Mucosa of gallbladder (tissue), 1 donor: ENCODE data around the gene CPAMD8. TPM values are rescaled to one million over a fixed set of nuclear protein-coding genes. Genes with fewer than 3 reads are reported as not detected.
"Not testable (repeated sequence)": the region's sequence is repeated elsewhere in the genome, so short reads cannot be mapped to it uniquely, and the experiment has no call there.

Experiments
- DNase-seq: peaks from one replicate; pipeline ENCODE4 v3.0.0-alpha.2; 2020; ENCODE audit warnings: low spot score
- total RNA-seq: library from RNA; stranded (reverse); gene quantifications from one replicate; pipeline ENCODE4 v1.2.1, GENCODE V29; 2021
- donor health status: DM: no; HTN: no; CAD: no.

Gene CPAMD8
- total RNA-seq, 1 donor from 2014 or later: 2.9 TPM

DNA sequence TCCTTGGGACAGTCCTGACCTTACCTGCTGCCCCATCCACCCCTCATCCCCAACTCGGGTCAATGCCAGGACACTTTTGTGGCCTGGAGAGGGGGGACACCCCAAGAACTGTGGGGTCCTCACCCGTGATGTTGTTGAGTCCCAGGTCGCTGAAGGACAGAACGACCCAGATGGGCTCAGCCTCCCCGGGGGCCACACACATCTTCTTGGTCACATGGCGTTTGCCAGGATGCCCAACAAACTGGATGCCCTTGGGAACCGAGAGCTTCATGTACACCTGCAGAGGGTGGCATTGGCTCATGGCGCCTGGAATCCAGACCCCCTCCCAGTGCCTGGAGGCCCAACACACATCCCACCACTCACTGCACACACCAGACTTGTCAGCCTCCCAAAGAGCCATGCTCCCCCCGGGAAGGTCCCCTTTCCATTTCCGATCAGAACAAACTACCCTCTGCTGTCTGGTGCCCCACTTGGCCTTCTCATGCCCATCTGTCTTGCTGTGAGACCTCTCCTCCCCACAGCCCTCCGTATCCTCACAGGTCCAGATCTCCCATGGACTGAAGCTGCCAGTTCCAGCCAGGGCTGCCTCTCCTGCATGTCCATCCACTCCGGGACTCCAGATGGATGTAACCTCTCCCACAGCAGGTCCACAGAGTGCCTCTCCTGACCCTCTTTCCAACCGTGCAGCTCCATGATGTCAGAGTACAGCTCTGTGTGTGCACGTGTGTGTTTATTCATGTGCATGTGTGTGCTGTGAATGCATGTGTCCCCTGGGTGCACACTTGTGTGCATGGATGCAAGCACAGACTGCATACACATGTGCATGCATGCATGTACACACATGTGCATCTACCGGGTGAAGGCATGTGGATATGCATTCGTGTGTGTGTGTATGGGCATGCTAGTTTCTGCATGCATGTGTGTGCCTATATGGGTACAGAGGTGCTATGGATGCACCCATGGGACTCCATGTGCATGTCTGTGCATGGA lies 79.4 kb downstream of the CPAMD8 start:
- DNase-seq: no peak

DNA sequence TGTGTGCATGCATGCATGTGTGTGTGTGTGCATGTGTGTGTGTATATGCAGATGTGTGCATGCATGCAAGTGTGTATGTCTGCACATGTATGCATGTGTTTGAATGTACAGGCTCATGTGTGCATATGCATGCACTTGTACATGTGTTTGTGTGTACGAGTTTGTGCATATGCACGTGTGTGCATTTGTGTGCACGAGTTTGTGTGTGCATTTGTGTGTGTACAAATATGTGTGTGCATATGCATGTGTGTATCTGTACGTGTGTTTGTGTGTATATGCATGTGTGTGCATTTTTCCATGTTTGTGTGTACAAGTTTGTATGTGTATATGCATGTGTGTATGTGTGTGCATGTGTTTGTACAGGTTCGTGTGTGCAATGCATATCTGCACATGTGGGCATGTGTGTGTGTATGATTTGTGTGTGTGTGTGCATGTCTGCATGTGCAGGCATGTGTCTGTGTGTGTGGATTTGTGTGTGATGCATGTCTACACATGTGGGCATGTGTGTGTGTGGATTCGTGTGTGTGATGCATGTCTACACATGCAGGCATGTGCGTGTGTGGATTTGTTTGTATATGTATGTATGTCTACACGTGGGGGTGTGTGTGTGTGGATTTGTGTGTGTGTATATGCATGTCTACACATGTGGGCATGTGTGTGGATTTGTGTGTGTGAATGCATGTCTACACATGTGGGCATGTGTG lies 80.7 kb downstream of the CPAMD8 start:
- no peak for DNase-seq

DNA sequence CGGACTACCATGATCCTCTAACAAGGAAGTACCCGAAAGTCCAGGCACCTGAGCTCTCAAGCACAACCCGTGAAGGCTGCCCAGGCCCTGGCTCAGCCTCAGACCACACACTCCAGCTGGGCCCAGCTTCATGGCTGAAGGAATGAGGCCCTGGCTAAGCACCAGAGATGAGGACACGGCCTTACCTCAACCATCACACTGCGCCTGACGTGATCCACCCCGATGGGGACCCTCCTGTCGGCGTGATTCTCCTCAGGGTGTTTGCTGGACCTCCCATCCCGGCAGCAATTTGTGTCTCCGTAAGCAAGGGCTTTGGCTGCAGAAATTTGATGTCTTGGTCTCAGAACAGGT lies 81.3 kb downstream of the CPAMD8 start:
- no peak for DNase-seq

DNA sequence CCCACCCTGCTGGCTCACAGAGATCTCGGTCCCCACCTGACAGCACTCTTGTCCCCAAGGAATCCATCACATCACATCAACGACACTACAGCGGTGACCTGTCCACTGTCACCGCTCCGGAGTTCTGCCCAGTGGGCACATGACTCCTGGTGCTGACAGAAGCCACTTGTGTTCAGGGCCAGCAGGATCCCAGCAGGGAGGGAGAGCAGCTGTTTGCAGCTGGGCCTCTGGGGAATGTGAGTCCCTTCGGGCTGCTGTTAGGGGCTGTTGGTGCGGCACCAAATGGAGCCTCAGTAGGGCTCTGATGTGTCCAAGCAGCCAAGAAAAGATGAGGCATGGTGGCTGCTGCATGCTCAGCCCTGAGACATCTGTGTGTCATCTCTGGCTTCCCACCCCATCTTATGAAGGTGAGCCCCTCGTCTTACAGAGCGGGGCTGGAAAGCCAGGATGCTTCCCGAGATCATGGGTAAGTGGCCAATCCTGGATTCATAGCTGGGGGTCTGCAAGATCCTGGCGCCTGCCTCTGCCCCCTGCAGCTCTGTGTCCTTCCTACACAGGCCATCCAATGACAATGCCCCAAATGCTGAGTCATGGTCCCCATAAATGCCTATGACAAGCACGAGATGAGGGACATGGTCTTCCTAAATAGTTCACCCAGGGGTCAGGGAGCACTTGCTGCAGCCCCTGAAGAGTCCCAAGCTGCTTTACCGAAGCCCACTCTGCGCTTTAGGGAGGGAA lies 81.8 kb downstream of the CPAMD8 start:
- no peak for DNase-seq

DNA sequence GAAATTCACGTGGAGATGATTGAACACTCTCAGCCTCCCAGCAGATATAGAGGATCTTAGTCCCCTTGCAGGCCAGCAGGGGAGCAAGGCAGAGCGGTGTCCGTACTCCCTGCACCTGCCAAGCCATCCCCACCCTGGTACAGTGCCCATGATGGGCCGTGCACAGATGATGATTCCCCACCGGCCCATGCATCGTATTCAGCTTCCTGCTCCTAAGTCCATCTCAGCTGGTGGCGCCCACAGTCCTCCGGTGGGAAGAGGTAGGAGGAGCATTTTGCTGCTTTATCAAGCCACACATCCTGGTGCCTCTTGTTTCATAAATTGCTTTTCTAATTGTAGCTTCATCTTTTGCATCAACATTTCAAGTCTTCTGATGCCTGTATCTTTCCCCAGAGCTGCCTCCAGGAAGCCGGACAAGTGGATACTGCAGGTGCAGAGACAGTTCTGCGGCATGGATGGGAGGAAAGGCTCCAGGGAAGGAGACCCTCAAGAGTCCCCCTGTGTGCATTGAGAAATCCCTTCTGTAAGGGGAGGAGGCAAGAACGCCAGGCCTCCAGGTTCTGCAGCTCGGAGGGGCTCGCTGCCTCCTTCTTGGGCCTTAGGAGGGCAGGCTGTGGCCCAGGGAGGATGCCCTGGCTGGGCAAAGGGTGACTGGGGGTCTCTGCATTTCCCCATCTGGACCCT lies 82.5 kb downstream of the CPAMD8 start:
- DNase-seq: no peak

DNA sequence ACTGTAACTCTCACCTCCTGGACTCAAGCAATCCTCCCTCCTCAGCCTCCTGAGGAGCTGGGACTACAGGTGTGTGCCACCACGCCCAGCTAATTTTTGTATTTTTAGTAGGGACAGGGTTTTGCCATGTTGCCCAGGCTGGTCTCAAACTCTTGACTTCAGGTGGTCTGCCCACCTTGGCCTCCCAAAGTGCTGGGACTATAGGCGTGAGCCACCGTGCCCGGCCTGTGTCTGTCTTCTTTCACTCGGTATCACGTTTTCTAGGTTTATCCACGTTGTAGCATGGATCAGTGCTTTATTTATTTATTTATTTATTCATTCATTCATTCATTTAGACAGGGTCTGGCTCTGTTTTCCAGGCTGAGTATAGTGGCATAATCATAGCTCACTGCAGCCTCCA lies 83.5 kb downstream of the CPAMD8 start:
- DNase-seq: not testable (repeated sequence)

DNA sequence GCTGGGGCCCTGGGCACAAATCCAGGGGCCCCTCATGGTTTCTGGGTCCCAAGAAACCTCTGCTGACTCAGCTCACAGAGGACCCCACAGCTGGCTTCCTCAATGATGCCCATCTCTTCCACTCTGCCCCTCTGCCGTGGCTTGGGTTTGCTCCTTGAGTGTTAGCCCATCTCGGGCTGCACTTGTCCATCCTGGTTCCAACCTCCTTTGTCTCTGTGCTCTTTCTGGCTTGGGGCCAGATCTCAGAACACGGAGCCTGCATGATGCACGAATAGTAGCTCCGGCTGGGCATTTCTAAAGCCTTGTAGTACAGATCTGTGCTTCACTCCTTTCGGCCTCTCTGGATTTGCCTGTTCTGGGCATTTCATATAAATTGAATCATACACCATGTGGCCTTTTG lies 84.0 kb downstream of the CPAMD8 start:
- no peak for DNase-seq

DNA sequence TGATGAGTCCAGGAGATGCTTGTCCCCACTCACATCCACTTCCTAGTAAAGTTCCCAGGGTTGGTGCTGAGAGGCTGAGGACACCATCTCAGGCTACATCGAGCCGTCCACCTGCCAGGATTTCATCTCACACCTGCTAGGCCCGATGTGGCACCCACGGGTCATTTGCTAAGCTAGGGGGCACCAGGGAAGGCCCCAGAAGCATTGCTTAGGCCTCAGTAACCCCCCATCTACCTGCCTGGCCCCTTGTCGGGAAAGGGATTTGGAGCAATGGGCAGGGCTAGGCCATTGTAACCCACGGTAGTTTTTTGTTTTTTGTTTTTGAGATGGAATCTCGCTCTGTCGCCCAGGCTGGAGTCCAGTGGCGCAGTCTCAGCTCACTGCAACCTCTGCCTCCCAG lies 86.0 kb downstream of the CPAMD8 start:
- no peak for DNase-seq

DNA sequence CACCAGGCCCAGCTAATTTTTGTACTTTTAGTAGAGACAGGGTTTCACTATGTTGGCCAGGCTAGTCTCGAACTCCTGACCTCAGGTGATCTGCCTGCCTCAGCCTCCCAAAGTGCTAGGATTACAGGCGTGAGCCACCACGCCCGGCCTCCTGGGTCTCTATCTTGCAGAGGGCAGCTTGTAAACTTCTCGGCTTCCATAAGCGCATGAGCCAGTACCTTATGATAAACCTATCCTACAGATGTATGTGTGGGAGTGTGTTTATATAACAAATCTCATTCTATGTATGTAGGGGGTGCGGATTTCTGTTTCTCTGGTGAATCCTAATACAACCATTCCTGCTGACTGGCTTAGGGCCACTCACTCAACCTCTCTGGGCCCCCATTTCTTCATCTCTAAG lies 86.5 kb downstream of the CPAMD8 start:
- not testable (repeated sequence) for DNase-seq

DNA sequence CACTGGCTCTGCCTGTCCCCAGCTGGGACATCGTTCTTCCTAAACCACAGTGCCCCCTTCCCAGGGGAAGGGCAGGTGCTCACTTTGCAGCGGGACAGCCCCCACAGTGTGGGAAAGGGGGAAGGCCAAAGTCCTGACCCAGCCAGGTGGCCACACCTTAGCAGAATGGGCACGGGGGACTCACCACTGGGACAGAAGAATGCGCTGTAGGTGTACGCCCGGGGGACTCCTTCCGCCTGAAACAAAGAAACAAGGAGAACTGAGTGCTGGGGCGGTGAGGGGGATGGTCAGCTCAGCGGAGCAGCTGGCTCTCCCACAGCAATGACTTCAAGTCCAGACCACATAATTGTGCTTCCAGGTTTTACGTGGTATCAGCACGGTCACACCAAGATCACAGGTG lies 88.4 kb downstream of the CPAMD8 start:
- no peak for DNase-seq

DNA sequence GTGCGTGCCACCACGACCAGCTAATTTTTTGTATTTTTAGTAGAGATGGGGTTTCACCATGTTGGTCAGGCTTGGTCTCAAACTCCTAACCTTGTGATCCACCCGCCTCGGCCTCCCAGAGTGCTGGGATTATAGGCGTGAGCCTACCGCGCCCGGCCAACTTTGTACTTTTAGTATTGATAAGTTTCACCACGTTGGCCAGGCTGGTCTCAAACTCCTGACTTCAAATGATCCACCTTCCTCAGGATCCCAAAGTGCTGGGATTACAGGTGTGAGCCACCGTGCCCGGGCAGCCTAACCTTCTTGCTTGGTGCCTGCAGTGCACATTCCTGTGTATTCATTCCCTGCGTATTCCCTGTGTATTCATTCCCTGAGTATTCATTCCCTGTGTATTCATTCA lies 88.8 kb downstream of the CPAMD8 start:
- DNase-seq: not testable (repeated sequence)

DNA sequence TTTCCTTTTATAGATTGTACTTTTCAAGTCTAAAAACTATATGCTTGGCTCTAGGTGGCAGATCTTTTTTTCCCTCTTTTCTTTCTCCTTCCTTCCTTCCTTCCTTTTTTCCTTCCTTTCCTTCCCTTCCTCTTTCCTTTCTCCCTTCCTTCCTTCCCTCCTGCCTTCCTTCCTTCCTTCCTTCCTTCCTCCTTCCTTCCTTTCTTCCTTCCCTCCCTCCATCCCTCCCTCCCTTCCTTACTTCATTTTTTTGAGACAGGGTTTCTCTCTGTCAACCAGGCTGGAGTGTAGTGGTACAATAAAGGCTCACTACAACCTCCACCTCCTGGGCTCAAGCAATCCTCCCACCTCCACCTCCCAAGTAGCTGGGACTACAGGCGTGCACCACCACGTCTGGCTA lies 89.7 kb downstream of the CPAMD8 start:
- DNase-seq: no peak

DNA sequence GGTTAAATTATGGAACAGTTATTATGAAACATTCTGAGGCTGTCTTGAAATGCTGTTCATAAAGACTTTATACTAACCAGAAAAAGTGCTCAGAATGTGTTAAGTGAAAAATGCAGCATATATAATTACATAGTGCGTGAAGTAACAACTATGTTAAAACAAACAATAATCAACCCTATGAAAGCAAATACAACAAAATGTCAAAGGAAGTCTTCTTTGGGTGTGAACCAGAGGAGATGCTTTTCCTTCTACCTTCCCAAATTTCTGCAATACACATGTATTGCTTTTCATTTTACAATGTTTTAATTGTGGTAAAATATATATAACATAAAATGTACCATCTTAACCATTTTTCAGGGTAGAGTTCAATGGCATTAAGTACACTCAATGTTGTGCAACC lies 92.1 kb downstream of the CPAMD8 start:
- DNase-seq: no peak

DNA sequence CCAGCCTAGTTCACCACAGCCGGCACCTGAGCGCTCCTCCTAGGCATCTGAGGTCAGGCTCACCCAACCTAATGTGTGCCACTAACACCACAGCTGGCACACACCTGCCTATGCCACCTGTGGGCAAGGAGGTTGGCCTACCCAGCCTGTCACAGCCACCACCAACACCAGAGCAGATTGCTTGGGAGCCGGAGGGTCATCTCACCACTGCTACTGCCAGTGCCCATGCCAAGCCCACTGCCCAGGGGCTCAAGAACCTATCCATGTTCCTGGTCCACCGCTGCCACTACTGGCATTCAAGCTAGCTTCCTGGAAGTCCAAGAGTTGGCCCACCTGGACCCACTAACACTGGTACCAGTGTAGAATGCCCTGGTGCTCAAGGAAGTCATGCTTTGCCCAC lies 95.3 kb downstream of the CPAMD8 start:
- DNase-seq: no peak

DNA sequence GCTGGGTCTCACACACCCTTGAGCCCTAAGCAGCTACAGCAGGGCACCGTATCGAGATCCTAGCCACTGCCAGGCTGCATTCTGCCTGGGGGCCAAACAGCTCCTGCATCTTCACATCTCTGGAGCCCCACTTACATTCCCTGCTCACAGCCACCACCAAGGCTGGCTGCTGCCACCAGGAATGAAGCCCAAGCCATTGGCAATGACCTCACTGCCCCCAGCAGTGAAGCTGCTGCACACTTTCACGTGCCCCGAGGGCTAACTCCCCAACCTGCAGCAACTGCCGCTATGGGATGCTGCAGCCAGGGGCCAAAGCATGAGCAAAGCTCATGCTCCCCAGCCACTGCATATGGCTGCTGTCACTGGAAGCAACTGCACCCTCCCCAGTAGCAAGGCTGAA lies 95.9 kb downstream of the CPAMD8 start:
- no peak for DNase-seq

DNA sequence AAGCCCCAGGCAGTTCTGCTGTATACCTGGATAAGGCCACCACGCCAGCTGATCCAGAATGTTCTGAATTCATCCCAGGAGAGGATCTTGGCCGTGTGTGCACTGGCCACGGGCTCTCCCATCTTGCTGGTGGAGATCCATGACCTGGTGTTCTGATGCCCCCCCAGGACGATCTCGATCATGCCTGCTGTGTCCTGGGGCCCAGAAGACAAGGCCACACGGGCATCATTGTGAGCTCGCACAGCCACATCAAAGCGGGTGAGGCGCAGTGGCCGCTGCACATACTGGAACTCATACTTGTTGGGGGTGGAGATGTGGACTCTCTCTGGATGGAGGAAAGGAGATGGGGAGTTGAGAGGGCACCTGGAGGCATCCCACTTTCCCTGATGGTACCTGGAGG lies 97.7 kb downstream of the CPAMD8 start:
- DNase-seq: no peak

DNA sequence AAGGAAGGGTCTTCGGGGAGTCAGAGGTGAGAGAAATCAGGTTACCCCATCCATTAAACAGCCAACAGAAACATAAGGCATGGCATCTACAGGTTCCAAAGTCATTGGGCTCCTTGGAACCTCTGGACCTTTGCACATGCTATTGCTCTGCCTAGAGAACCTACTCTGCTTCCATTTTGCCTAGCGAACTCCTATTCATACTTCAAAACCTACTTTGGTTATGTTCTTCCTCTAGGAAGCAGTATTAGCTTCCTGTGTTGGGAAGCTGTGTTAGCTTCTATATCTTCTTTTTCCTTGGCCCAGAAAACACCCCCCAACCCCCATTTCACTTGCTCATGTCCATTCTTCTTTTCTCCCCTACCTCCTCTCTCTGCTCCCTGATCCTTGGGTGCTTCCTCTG lies 98.3 kb downstream of the CPAMD8 start:
- DNase-seq: no peak

DNA sequence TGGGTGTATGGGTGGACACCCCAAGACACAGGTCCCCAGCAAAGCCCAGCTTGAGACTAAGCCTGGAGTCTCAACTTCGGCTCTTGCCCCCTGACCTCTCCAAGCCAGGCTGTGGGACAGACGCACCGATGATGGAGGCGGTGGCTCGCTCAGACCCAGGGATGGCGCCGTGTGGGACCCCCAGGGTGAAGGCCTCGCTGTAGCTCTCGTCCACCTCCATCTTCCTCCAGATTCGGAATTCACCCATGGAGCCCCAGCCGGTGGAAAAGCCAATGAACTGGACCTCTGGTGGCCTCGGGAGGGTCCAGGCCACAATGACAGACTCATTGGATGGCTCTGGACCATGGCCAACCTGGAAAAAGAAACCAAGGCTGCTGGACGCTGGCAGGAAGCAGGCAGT lies 98.7 kb downstream of the CPAMD8 start:
- no peak for DNase-seq

DNA sequence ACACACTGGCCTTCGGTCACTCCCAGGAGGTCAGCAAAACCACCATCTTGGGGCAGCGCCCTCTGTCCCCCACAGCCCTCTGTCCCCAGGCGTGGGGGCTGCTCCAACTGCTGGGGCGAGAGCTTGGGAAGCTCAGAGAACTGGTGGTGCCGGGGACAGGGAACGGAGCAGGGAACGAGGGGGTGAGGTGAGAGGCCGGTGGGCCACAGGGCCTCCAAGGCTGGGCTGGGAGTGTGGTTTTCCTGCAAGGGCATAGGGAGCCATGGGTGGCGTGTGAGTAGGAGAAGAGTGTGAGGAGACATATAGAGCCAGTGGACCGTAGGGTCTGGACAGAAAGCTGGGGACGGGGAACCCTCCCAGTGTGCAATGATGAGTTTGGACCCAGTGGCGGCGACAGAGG lies 103.7 kb downstream of the CPAMD8 start:
- DNase-seq: no peak

DNA sequence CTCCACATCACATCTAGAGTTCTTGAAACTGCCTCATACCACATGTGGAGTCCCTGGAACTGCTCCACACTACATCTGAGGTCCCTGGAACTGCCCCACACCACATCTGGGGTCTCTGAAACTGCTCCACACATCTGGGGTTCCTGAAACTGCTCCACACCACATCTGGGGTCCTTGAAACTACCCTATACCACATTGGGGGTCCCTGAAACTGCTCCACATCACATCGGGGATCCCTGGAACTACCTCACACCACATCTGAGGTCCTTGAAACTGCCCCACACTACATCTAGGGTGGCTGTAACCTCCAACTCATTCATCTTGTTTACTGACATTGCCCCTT lies 104.0 kb downstream of the CPAMD8 start:
- DNase-seq: no peak

DNA sequence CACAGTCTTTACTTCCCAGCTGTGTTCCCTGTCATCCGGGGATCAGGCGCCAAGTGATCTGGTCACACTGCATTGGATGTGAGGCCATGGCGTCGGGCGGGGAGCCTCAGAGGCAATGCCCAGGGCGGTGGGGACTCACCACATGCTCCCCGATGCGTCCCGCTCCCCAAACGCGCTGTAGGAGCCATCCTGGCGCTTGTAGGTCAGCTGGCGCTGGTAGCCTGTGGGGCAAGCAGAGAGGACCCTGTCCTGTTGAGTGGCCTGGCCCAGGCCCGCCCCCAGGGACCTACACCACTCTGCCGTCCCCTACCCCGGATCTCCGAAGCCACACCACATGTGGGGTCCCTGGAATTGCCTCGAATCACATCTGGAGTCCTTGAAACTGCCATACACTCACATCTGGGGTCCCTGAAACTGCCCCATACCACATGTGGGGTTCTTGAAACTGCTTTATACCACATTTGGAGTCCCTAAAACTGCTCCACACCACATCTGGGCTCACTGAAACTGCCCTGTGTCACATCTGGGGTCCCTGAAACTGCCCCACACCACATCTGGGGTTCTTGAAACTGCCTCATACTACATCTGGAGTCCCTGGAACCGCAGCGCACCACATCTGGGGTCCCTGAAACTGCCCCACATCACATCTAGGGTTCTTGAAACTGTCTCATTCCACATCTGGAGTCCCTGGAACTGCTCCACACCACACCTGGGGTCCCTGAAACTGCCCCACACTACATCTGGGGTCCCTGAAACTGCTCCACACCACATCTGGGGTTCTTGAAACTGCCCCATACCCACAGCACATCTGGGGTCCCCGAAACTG lies 104.6 kb downstream of the CPAMD8 start:
- DNase-seq: no peak
